ENCODE data around the gene CALCA. TPM values are rescaled to one million over a fixed set of nuclear protein-coding genes. Genes with fewer than 3 reads are reported as not detected.

CALCA gene
- total and polyA plus RNA-seq, 4 donors, result 2.5 to 19.3 (median 15.3) TPM

Other genes starting within 250 kb of the CALCA start
- 10 to 100 TPM; 20.5 to 23.4 TPM for gene CYP2R1, start 80.1 kb downstream of the CALCA start, total RNA-seq
- 10 to 100 TPM; 17.6 to 19.3 TPM for gene CYP2R1, start 80.1 kb downstream of the CALCA start, polyA plus RNA-seq (ENCODE audit: insufficient read length in 2 of 2)
- gene CALCB, start 101.2 kb upstream of the CALCA start, total RNA-seq, result 10 to 100 TPM in 1 of 2 donors, 1 to 10 TPM in 1; 5.6 to 26.9 TPM
- 10 to 100 TPM; 57.4 to 59.1 TPM for gene CALCB, start 101.2 kb upstream of the CALCA start, polyA plus RNA-seq (ENCODE audit: insufficient read length in 2 of 2)
- gene INSC, start 142.6 kb upstream of the CALCA start, total RNA-seq, result 10 to 100 TPM in 1 of 2 donors, 1 to 10 TPM in 1; 9.2 to 13.9 TPM
- 1 to 10 TPM; 3.0 to 5.7 TPM for gene INSC, start 142.6 kb upstream of the CALCA start, polyA plus RNA-seq (ENCODE audit: insufficient read length in 2 of 2)

Data from spinal cord (tissue), 4 donors.